GM21576 (cell line): Measurements from ENCODE around the gene REEP6.
"Not testable (repeated sequence)": the region's sequence is repeated elsewhere in the genome, so short reads cannot be mapped to it uniquely, and the experiment has no call there.

Experiments used
- ATAC-seq: cut with Tn5 transposase; IDR thresholded peaks from one replicate; pipeline ENCODE4 v1.9.1; 2021; ENCODE audit warnings: mild to moderate bottlenecking, moderate library complexity; ENCODE audit not compliant: unreplicated experiment

Gene REEP6

GRCh38 chr19:1522061-1522460 is 31.1 kb downstream of the REEP6 start:
- no peak for ATAC-seq

- no peak for ATAC-seq
Observed at GRCh38 chr19:1522838-1523237, 31.9 kb downstream of the REEP6 start.

- no peak for ATAC-seq
Observed at GRCh38 chr19:1523412-1524286, 32.7 kb downstream of the REEP6 start, which contains the start of gene PLK5. Gene PLK5 (plus strand): TSS chr19:1524077. CDS start chr19:1526997, 2,920 bp downstream.

- ATAC-seq: no peak
Observed at GRCh38 chr19:1524287-1524971, 33.4 kb downstream of the REEP6 start.

- ATAC-seq: no peak
Observed at GRCh38 chr19:1524972-1525325, 34.0 kb downstream of the REEP6 start.

GRCh38 chr19:1525343-1525742 is 34.4 kb downstream of the REEP6 start:
- ATAC-seq: no peak

GRCh38 chr19:1526066-1526778 is 35.2 kb downstream of the REEP6 start:
- ATAC-seq: no peak

- ATAC-seq: no peak
Observed at GRCh38 chr19:1526979-1527649, 36.1 kb downstream of the REEP6 start.

- no peak for ATAC-seq
Observed at GRCh38 chr19:1527650-1528309, 36.8 kb downstream of the REEP6 start.

- no peak for ATAC-seq
Observed at GRCh38 chr19:1528596-1529429, 37.8 kb downstream of the REEP6 start.

GRCh38 chr19:1529430-1529816 is 38.4 kb downstream of the REEP6 start:
- ATAC-seq: no peak

- ATAC-seq: not testable (repeated sequence)
Observed at GRCh38 chr19:1530856-1531255, 39.9 kb downstream of the REEP6 start.

- no peak for ATAC-seq
Observed at GRCh38 chr19:1531587-1531986, 40.6 kb downstream of the REEP6 start.

- ATAC-seq: no peak
Observed at GRCh38 chr19:1532003-1532402, 41.0 kb downstream of the REEP6 start.

GRCh38 chr19:1533510-1534150 is 42.6 kb downstream of the REEP6 start:
- no peak for ATAC-seq

GRCh38 chr19:1534972-1535371 is 44.0 kb downstream of the REEP6 start:
- ATAC-seq: no peak

- ATAC-seq: not testable (repeated sequence)
Observed at GRCh38 chr19:1535699-1536098, 44.7 kb downstream of the REEP6 start.

GRCh38 chr19:1538978-1539377 is 48.0 kb downstream of the REEP6 start:
- ATAC-seq: no peak

- not testable (repeated sequence) for ATAC-seq
Observed at GRCh38 chr19:1539749-1540148, 48.8 kb downstream of the REEP6 start.
